Mammary epithelial cell (primary cell): ENCODE measurements around the gene FAM167B.
"Not testable (repeated sequence)": the region's sequence is repeated elsewhere in the genome, so short reads cannot be mapped to it uniquely, and the experiment has no call there.

Experiments used
- EZH2 ChIP-seq: IDR thresholded peaks from 2 replicates; pipeline ENCODE4 v1.6.1; 2012; ENCODE audit warnings: low read length, inconsistent platforms, borderline replicate concordance
- TF ChIP-seq, protein P1 (sequence below), 2 donors: IDR thresholded peaks in 1 of 2; conservative IDR thresholded peaks in 1 of 2; 2 replicates each; pipeline ENCODE4 v1.5.1; 2011 to 2012; ENCODE audit warnings: inconsistent platforms in 2 of 2, low read length in 2 of 2, mild to moderate bottlenecking in 2 of 2, control low read depth in 1 of 2, low read depth in 1 of 2; ENCODE audit not compliant: insufficient read depth in 1 of 2; ENCODE audit errors: extremely low read depth in 1 of 2

DNA sequence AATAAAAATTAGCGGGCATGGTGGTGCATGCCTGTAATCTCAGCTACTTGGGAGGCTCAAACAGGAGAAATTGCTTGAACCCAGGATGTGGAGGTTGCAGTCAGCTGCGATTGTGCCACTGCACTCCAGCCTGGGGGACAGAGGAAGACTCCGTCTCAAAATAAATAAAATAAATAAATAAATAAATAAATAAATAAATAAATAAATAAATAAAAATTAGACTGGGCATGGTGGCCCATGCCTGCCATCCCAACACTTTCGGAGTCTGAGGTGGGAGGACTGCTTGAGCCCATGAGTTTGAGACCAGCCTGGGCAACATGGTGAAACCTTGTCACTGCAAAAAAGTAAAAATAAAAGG, 16.2 kb downstream of the FAM167B start:
- TF ChIP-seq, protein P1, sequence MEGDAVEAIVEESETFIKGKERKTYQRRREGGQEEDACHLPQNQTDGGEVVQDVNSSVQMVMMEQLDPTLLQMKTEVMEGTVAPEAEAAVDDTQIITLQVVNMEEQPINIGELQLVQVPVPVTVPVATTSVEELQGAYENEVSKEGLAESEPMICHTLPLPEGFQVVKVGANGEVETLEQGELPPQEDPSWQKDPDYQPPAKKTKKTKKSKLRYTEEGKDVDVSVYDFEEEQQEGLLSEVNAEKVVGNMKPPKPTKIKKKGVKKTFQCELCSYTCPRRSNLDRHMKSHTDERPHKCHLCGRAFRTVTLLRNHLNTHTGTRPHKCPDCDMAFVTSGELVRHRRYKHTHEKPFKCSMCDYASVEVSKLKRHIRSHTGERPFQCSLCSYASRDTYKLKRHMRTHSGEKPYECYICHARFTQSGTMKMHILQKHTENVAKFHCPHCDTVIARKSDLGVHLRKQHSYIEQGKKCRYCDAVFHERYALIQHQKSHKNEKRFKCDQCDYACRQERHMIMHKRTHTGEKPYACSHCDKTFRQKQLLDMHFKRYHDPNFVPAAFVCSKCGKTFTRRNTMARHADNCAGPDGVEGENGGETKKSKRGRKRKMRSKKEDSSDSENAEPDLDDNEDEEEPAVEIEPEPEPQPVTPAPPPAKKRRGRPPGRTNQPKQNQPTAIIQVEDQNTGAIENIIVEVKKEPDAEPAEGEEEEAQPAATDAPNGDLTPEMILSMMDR (conservative IDR thresholded peaks at IDR 0.05 in 1 of 2, IDR thresholded peaks at IDR 0.05 in 1 of 2; ENCODE audit: extremely low read depth in 1 of 2, insufficient read depth in 1 of 2, low read depth in 1 of 2, low read length in 2 of 2), result not testable (repeated sequence)
- TF ChIP-seq EZH2, result not testable (repeated sequence)
